ENCODE measurements around the gene CHN1.

CHN1 gene

DNA sequence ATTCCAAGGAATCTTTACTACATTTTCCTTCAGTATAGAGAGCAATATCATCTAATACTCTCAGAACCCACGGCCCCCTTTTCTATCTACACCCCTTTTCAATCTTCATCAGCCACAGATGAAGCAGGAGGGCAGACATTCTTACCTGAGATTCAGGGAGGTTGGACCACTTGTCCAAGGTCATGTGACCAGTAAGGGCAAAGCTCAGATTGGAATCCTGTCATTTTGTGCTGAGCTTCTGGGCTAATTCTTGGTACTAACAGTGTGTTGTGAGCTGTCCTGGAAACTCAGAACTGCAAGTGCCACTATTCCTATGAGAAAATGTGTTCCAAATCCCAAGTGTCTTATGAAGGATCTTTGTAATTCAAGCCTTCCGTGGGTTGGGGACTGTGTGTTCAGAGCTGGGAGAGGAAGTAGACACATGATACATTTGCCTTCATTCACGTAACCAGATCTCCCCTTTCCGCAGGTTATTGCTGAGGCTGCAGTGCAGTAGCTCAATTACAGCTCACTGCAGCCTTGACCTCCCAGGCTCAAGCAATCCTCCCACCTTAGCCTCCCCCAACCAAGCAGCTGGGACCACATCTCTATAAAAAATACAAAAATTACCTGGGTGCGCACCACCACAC, 244.2 kb downstream of the CHN1 start:
- no peak for DNase-seq

DNA sequence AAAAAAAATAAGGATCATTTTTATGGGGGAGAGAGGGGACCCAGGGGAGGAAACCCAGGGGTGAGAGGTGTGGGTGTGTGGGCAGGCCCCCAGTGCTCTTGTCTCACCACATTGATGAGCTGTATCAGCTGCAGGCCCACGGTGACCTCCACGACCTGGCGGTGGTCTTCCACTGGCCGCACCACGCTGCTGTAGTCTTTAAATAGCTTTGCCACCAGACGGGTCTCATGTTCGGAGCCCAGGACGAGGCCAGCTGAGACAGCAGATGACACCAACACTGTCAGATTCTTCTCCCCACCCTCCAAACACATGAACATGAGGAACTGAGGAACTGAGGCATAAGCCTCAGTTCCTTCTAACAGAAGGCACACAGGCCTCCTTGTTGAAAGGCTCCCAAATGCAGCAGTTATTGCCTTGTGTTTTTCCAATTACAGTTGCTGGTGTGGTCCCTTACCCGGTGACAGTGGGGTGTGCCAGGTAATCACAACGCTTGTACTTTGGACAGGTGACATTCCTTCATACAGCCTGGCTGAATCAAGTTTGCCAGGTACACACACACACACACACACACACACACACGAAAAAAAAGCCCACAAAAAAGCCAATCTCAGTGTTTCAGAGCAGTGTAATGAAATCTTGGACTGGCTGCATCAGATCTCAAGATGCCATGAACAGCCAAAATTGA, 245.7 kb downstream of the CHN1 start:
- no peak for DNase-seq

DNA sequence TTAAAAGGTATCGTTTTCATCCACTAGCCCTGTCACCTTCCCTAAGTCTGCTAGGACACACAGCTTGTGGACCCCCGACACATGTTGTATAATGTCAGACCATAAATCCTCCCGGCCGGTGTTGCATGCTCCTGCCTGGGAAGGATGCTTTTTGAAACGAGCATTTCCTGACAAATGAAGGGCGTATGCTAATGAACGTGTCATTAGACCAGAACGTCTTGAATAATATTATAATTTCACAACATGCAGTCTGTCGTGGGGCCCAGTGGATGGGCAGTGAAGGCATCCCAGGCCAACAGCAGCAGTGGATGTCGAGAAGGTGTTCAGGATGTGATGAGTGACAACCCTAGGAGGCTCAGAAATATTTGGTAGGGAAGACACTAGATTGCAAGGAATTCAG, 248.4 kb downstream of the CHN1 start:
- DNase-seq: no peak

DNA sequence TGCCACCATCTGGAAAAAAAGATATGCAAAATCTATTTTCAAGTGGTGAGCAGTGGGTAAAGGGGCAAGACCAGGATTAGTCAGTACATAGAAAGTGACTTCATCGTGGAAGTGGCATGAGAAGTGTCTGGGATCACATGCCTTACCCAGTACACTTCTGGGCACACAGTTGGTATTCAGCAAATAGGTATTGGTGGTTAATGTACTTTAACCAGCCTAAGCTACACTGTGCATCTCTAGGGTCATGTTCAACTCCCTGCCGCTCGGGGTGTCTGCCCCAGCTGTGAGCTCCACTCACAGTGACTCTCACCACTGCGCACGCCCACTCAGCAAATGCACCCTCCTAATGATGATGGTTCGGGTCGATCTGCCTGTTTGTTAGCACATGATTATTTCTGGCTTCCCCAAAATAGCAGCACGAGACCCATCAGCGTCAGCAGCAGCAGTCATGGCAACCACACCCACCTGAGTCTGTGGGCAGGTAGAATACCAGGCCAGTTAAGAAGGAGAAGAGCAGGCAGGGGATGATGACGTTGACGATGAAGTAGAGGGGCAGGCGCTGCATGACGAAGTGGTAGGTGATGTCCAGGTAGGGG, 252.0 kb downstream of the CHN1 start:
- no peak for DNase-seq

DNA sequence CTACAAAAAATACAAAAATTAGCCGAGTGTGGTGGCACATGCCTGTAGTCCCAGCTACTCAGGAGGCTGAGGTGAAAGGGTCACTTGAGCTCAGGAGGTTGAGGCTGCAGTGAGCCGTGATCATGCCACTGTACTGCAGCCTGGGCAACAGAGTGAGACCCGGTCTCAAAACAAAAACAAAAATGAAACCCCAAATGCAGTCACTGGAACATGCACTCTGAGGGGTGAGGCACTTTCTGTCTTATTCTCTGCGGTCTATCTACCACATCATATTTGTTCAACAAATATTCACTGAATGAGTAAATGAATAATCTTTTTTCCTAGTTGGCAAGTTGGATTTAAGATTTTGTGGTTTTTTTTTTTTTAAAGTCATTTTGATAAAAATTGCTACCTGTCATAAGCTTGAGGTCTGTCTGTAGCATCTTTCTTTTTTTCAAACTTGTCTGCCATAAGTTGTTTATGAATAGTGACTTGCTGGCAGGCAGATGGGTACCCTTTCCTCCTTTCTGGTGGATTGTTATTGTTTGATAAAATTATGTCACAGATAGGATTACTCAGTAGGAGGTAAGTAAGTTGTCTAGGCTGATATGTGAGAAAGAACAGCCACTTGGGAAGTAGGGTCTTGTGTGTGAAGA, 252.7 kb downstream of the CHN1 start:
- DNase-seq: no peak

DNA sequence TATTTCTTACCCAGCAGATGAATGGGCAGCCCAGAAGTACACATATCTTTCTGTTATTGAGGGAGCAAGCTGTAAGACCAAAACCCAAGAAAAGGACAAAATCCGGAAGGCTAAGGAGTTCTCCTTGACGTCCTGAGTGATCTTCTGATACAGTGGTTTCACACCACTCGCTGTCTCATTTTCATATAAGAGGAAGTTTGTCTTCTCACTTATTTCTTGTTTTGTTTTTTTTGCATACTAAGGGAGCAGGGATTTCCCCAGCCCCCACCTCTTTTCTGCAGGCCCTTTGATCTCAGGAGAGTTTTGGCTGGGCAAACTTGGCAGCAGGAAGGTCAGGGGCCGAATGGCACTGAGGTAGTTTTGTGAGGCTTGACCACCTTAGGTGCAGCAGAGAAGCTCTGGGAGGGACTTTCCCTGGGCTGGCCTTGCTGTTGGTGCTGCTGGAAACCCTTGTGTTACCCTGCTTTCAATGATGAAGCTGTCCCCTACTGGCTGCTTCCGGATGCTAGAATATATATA, 254.2 kb downstream of the CHN1 start:
- DNase-seq: no peak

DNA sequence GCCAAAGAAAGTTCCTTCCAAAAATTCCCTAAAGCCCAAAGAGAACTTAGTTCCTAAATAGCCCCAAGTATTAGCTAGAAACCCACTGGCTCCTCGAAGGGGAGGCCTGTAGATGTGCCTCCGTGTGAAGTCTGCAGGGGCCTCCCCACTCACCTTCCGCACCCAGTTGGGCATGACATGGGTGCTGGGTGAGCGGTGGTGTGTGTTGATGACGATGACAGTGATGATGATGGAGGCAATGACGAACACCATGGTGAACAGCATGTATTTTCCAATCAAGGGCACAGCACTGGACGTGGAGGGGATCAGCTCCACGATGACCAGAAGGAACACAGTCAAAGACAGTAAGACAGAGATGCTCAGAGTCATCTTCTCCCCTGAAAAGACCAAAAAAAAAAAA, 255.4 kb downstream of the CHN1 start:
- DNase-seq: no peak

DNA sequence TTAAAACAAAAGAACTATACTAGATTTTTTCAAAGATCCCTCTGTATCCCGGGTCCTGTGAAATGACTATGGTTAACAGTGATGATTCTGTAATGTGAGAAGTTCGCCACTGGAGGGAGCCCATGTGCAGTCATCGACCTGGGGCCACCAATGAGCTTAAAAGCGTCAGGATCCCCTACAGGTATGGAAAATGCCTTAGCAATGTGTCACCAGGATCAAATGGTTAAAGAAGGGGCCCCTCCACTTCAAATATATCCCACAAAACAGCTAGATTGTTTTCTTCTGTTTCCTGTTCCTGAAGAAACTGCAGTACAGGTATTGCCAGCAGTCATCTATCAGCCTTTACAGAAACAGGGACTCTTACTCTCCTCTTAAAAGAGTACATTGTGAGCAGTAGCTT, 256.2 kb downstream of the CHN1 start:
- peak; percentile 77 for DNase-seq
